ENCODE data around the gene TIGAR.

Gene TIGAR

DNA sequence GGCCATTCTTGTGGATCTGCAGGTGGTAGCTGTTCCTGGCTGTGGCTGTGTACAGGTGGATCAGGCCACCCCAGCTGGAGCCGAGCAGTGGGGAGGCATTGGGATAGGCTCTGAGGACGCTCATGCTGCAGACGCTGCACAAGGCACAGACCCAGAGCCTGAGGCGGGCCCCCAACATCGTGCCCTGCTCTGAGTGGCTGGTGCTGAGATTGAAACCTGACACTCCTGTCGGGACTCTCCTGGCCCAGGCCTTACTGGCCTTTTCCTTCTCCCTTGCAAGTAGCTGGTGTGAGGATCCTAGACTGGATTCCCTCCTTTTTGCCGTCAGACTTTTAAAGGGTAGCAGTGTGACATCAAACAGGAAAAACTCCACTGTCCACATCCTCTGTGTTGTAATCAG is 58.4 kb downstream of the TIGAR start, which contains the start of gene FGF23:
FGF23 (minus strand) TSS at position 308 of the 400 bp plus-strand sequence; CDS start at position 178, 130 bp downstream.
- no peak for DNase-seq (ENCODE audit: low read depth)

DNA sequence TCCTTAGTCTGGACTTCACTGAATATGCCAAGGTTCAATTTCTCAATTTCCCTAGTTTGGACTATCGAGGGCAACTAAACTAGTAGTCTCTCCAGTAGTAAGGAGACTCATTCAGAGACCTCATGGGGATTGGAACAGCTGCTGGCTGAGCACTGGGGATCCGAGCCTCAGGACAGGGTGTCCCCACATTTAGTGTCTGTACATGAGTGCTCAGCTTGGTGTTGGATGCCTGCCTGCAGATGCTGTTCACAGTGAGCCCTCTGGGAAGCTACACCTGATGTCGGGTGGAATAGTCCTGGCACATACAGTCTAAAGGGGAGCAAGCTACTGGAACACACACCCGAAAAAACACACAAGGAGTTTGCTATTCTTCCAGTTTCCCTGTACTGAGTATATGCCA is 59.3 kb downstream of the TIGAR start:
- no peak for DNase-seq (ENCODE audit: low read depth)

DNA sequence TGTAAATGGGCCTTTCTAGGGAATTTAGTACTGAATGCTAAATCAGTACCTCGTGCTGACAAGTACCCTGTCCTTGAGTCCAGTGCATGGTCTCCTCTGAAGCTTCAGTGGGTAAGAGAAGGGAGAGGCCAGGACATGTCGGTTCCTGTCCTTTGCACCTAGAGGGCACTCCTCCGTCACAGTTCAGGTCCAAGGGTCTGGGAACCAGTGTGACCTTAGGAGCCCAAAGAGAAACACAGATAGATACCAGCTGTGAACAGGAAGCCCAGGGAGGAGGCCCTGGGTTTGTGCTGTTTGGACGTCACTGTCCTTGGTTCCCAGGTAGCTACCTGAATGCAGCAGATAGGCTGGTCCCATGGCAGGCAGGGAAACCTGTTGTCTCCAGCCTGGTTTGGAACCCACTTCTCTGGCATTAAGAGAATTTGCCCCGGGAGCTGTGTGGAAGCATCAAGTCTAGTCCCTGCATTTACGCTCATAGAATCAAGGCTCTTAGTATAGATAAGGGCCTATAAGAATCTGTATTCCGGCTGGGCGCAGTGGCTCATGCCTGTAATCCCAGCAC is 62.4 kb downstream of the TIGAR start:
- DNase-seq (ENCODE audit: low read depth) = no peak

DNA sequence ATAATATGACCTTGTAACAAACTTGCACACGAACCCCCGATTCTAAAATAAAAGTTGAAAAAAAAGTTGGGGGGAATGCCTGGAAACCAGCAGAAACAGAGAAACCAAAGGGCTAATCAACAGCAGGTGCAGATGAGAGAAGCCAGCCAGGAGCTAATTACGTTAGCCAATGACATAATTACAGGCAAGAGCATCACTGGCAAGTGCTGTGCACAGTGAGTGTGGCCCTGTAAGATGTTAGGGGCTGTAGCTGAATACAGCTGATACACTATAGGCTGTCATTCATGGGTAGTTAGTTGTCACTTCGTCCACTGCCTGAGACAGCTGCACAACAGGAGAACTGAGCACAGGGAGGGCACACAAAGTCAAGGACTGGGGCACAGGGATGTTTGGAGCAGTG is 65.8 kb downstream of the TIGAR start:
- no peak for DNase-seq (ENCODE audit: low read depth)

DNA sequence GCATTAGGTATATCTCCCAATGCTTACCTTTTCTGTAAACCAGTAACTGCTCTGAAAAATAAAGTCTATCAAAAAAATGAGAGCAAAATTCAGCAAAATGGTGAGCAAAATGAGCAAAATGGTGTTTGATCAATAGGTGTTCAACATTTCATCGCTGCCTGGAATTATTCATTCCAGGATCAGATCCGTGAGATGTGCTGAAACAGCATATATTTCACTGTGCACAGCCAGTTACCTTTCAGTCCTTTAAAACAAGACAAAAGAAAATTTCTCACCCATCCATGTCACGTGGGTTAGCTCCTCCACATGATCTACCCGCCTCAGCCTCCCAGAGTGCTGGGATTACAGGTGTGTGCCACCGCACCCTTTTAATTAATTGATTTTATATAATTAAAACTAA is 66.6 kb downstream of the TIGAR start:
- DNase-seq (ENCODE audit: low read depth) = no peak

DNA sequence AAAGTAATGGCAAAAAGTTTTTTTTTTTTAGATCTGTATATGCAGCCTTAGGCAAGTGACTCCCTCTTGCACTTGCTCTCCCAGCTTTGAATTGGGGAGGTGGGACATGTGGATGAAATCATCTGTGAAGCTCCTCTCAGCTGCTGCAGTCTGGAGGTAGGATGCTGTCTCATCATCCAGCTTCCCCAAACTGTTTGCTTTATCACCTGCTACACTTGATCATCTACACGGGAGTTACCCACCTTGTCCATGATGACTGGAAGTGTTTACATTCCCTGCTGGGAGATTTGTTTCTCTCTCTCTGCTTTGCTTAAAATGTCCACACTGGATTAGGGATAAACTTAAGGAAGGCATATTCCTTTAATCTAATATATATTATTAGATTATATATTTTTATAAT is 67.0 kb downstream of the TIGAR start:
- DNase-seq (ENCODE audit: low read depth) = no peak

DNA sequence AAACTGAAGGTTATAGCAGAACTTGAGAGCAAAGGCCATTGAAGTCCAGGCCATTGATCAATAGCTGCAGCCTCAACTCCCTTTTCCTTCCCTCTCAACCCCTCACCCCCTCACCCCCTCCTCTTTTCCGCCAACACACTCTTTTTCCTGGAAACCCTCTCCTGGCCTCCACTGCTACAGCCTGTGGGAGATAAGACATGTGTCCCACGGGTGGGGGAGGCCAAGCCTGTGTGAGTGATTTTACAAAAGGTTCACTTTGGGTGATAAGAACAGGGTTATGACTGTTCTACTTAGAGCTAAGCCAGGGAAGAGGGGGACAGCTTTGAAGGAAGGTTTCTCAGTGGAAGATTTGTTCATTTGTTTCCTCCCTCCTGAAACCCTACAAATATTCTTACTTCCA is 67.6 kb downstream of the TIGAR start:
- DNase-seq (ENCODE audit: low read depth) = no peak

DNA sequence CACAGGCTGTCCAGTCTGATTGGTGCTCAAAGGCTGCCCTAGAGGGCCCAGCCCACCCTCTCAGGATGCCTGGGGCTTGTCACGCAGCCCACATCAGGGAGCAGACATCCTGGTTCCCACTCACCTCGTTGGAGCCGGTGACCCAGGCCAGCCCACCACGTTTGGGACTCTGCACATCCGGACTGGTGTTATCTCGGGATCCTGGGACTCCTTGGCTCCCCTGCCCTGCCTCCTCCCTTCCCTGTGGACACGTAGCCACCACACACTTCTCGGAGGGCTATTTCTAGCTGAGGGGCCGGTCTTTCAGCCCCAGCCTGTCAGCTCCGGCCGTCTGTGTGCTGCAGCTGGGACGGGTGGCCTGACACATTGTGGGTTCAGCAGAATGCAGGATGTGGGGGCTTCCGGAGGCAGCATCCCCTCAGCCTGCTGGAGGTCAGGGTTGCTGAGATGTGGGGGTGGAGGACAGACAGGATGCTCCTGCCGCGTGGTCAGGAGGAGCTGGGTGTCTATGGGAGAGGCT is 71.3 kb downstream of the TIGAR start:
- no peak for DNase-seq (ENCODE audit: low read depth)

DNA sequence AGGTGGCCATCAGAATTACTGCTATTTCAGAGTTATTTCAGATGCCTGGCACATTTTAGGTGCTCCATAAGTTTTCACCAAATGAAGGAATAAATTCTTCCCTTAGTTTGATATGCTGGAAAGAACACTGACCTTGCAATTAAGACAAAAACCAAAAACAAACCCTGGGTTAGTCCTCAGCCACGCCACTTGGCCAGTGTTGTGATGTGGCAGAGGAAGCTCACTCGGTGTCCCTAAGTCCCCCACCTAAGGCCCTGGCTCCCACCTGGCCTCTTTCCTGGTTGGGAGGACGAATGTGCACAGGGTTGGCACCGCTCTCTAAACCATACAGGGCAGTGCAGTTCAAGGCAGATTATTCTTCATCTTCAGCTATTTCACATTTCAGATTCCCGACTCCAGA is 72.2 kb downstream of the TIGAR start:
- DNase-seq (ENCODE audit: low read depth) = no peak

DNA sequence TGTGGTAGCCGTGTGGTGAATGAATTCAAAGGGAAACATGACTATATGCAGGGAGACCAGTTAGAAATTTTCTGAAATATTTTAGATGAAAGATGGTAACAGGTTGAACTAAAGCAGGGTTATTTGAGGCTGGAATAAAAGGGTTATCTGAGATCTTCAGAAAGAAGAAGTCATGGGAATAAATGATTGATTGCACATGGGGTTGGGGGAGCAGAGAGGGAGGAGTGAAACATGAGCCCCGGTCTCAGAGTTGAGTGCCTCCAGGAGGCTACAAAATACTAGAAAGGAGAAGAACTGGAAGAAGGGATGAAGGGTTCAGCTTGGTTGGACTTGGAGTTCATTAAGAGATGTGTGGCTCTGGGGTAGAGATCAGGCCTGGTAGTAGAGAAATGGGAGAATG is 74.8 kb downstream of the TIGAR start:
- DNase-seq (ENCODE audit: low read depth) = no peak

DNA sequence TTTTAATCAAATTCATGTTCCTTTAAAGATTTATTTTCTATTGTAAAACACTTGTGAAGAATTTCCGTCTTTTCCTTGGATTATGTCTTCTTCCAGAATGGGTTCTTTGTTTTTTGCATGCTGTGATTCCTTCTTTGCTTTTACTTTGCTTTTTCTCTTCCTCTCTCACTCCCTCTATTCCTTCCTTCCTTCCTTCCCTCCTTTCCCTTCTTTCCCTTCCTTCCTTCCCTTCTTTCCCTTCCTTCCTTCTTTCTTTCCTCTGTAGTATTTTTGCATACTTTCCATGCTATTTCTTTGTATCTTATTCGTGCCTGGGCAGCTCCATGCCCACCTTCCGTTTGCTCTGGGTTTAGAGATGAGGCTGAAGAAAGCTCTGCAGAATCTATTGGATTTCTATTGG is 80.1 kb downstream of the TIGAR start:
- DNase-seq (ENCODE audit: low read depth) = no peak

DNA sequence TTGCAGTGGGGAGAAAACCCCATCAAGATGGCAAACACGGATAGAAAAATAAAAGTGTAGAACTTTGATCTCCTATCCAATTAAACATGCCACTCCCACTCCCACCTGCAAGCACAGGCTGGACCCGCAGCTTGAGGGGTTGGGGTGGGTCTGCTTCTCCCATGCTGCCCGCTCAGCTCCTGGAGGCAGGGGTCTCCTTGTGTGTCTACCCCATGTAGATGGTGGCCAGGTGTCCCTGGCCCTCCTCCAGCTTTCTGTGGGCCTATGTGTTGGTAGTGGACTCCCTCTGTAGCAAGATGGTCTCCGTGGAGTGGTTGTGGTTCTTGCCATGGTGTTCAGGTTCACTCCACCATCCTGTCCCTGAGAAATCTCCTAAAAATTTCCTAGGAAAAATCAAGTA is 82.0 kb downstream of the TIGAR start:
- DNase-seq (ENCODE audit: low read depth) = no peak

Data from ELR (cell line).